ENCODE data around the gene NTM.

NTM gene

GRCh38 chr11:131446590-131447275 is 76.3 kb downstream of the NTM start:
- Histone ChIP-seq H3K9ac (ENCODE audit: insufficient read length) (no peak overlapping the region), H3K36me3 (ENCODE audit: insufficient read depth, low read length) (no peaks in the 10 kb centered on the region), H3K4me3 (no peak overlapping the region), H3K27ac (no peak overlapping the region), H3K9me3 (ENCODE audit: low read depth, low read length) (no peaks in the 10 kb centered on the region)
- no peak for TF ChIP-seq FOXP2 (optimal IDR thresholded peaks at IDR 0.05; ENCODE audit: control extremely low read depth, extremely low read length, insufficient read depth)
- no peak for TF ChIP-seq EZH2 (IDR thresholded peaks at IDR 0.05)
- no peak for TF ChIP-seq POLR2AphosphoS5 (IDR thresholded peaks at IDR 0.05; ENCODE audit: borderline replicate concordance, low read depth, low read length)
- DNase-seq (ENCODE audit: low read depth, low spot score), result no peak

GRCh38 chr11:131447277-131447815 is 76.9 kb downstream of the NTM start:
- TF ChIP-seq POLR2AphosphoS5 (IDR thresholded peaks at IDR 0.05; ENCODE audit: borderline replicate concordance, low read depth, low read length), result no peak
- TF ChIP-seq EZH2 (IDR thresholded peaks at IDR 0.05), result no peak
- no peak for TF ChIP-seq FOXP2 (optimal IDR thresholded peaks at IDR 0.05; ENCODE audit: control extremely low read depth, extremely low read length, insufficient read depth)
- no peak for DNase-seq (ENCODE audit: low read depth, low spot score)

GRCh38 chr11:131447898-131448297 is 77.5 kb downstream of the NTM start:
- TF ChIP-seq EZH2 (IDR thresholded peaks at IDR 0.05), result no peak
- TF ChIP-seq POLR2AphosphoS5 (IDR thresholded peaks at IDR 0.05; ENCODE audit: borderline replicate concordance, low read depth, low read length), result no peak
- TF ChIP-seq FOXP2 (optimal IDR thresholded peaks at IDR 0.05; ENCODE audit: control extremely low read depth, extremely low read length, insufficient read depth), result no peak
- Histone ChIP-seq H3K9me3 (ENCODE audit: low read depth, low read length) (no peaks in the 10 kb centered on the region), H3K4me3 (no peak overlapping the region), H3K27ac (no peak overlapping the region), H3K9ac (ENCODE audit: insufficient read length) (no peak overlapping the region), H3K36me3 (ENCODE audit: insufficient read depth, low read length) (no peaks in the 10 kb centered on the region)
- no peak for DNase-seq (ENCODE audit: low read depth, low spot score)

More at GRCh38 chr11:131447277-131447815, 76.9 kb downstream of the NTM start:
- Histone ChIP-seq H3K9me3 (ENCODE audit: low read depth, low read length) (no peaks in the 10 kb centered on the region), H3K36me3 (ENCODE audit: insufficient read depth, low read length) (no peaks in the 10 kb centered on the region), H3K9ac (ENCODE audit: insufficient read length) (no peak overlapping the region), H3K4me3 (no peak overlapping the region), H3K27ac (no peak overlapping the region)

- no peaks in the 10 kb centered on the region for H3K9me3 ChIP-seq (ENCODE audit: low read depth, low read length)
- H3K27ac ChIP-seq, result no peak overlapping the region
- H3K9ac ChIP-seq (ENCODE audit: insufficient read length), result no peak overlapping the region
- TF ChIP-seq FOXP2 (optimal IDR thresholded peaks at IDR 0.05; ENCODE audit: control extremely low read depth, extremely low read length, insufficient read depth) (no peak), EZH2 (IDR thresholded peaks at IDR 0.05) (no peak), POLR2AphosphoS5 (IDR thresholded peaks at IDR 0.05; ENCODE audit: borderline replicate concordance, low read depth, low read length) (no peak)
- no peak for DNase-seq (ENCODE audit: low read depth, low spot score)
- no peaks in the 10 kb centered on the region for H3K36me3 ChIP-seq (ENCODE audit: insufficient read depth, low read length)
- no peak overlapping the region for H3K4me3 ChIP-seq
These were observed 78.9 kb downstream of the NTM start for GRCh38 chr11:131449036-131450019.

- TF ChIP-seq FOXP2 (optimal IDR thresholded peaks at IDR 0.05; ENCODE audit: control extremely low read depth, extremely low read length, insufficient read depth), result no peak
- TF ChIP-seq POLR2AphosphoS5 (IDR thresholded peaks at IDR 0.05; ENCODE audit: borderline replicate concordance, low read depth, low read length), result no peak
- no peak for TF ChIP-seq EZH2 (IDR thresholded peaks at IDR 0.05)
- Histone ChIP-seq H3K36me3 (ENCODE audit: insufficient read depth, low read length) (no peaks in the 10 kb centered on the region), H3K4me3 (no peak overlapping the region), H3K27ac (no peak overlapping the region), H3K9ac (ENCODE audit: insufficient read length) (no peak overlapping the region), H3K9me3 (ENCODE audit: low read depth, low read length) (no peaks in the 10 kb centered on the region)
- no peak for DNase-seq (ENCODE audit: low read depth, low spot score)
These were observed 84.1 kb downstream of the NTM start for GRCh38 chr11:131454490-131454889.

- H3K27ac ChIP-seq, result no peak overlapping the region
- no peaks in the 10 kb centered on the region for H3K9me3 ChIP-seq (ENCODE audit: low read depth, low read length)
- H3K36me3 ChIP-seq (ENCODE audit: insufficient read depth, low read length), result no peaks in the 10 kb centered on the region
- no peak overlapping the region for H3K4me3 ChIP-seq
- TF ChIP-seq FOXP2 (optimal IDR thresholded peaks at IDR 0.05; ENCODE audit: control extremely low read depth, extremely low read length, insufficient read depth) (no peak), EZH2 (IDR thresholded peaks at IDR 0.05) (no peak), POLR2AphosphoS5 (IDR thresholded peaks at IDR 0.05; ENCODE audit: borderline replicate concordance, low read depth, low read length) (no peak)
- no peak for DNase-seq (ENCODE audit: low read depth, low spot score)
- H3K9ac ChIP-seq (ENCODE audit: insufficient read length), result no peak overlapping the region
These were observed 84.6 kb downstream of the NTM start for GRCh38 chr11:131454989-131455388.

GRCh38 chr11:131455843-131456704 is 85.7 kb downstream of the NTM start:
- Histone ChIP-seq H3K36me3 (ENCODE audit: insufficient read depth, low read length) (no peaks in the 10 kb centered on the region), H3K9me3 (ENCODE audit: low read depth, low read length) (no peaks in the 10 kb centered on the region), H3K4me3 (no peak overlapping the region), H3K9ac (ENCODE audit: insufficient read length) (no peak overlapping the region), H3K27ac (no peak overlapping the region)
- DNase-seq (ENCODE audit: low read depth, low spot score), result no peak
- TF ChIP-seq POLR2AphosphoS5 (IDR thresholded peaks at IDR 0.05; ENCODE audit: borderline replicate concordance, low read depth, low read length) (no peak), EZH2 (IDR thresholded peaks at IDR 0.05) (no peak), FOXP2 (optimal IDR thresholded peaks at IDR 0.05; ENCODE audit: control extremely low read depth, extremely low read length, insufficient read depth) (no peak)
